ENCODE measurements around the gene IFT27. TPM values are rescaled to one million over a fixed set of nuclear protein-coding genes. Genes with fewer than 3 reads are reported as not detected.

IFT27 gene
- total RNA-seq, 1 donor from 2014 or later: 32.7 TPM

GRCh38 chr22:36728505-36728904 is 47.4 kb downstream of the IFT27 start:
- CTCF ChIA-PET: no interaction called here
- ATAC-seq (ENCODE audit: low read depth) (no peak), DNase-seq (no peak)
- TF ChIP-seq, protein P1, sequence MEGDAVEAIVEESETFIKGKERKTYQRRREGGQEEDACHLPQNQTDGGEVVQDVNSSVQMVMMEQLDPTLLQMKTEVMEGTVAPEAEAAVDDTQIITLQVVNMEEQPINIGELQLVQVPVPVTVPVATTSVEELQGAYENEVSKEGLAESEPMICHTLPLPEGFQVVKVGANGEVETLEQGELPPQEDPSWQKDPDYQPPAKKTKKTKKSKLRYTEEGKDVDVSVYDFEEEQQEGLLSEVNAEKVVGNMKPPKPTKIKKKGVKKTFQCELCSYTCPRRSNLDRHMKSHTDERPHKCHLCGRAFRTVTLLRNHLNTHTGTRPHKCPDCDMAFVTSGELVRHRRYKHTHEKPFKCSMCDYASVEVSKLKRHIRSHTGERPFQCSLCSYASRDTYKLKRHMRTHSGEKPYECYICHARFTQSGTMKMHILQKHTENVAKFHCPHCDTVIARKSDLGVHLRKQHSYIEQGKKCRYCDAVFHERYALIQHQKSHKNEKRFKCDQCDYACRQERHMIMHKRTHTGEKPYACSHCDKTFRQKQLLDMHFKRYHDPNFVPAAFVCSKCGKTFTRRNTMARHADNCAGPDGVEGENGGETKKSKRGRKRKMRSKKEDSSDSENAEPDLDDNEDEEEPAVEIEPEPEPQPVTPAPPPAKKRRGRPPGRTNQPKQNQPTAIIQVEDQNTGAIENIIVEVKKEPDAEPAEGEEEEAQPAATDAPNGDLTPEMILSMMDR (IDR thresholded peaks at IDR 0.05): no peak
- H3K27ac Mint-ChIP-seq: no peak overlapping the region
- peaks cover 40% of the 10 kb centered on the region for H3K27me3 Mint-ChIP-seq
- intact Hi-C loops (cut with micrococcal nuclease): no loop called here
- H3K36me3 Mint-ChIP-seq (ENCODE audit: low read depth): no peaks in the 10 kb centered on the region
- no peaks in the 10 kb centered on the region for H3K4me1 Mint-ChIP-seq
- no peaks in the 10 kb centered on the region for H3K9me3 Mint-ChIP-seq
- POLR2A ChIA-PET: no interaction called here
- H3K4me3 Mint-ChIP-seq: no peak overlapping the region

DNA sequence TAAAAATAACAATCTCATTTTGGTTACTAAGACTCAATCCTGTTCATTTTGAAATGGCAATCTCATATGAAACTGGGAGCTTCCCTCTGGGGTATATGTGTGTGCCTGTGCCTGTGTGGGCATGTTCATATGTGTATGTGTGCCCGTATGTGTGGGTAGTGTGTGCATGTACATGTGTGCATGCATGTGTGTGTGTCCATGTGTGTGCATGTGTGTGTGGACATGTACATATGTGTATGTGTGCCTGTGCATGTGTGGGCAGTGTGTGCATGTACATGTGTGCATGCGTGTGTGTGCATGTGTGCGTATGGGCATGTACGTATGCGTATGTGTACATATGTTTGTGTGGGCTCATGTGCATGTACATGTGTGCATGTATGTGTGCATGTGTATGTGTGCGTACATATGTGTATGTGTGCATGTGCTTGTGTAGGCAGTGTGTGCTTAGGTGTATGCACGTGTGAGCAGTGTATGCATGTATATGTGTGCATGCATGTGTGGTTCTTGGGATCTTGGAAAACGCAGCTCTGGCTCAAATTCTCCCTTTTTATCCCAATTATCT is 47.9 kb downstream of the IFT27 start:
- intact Hi-C loops (cut with micrococcal nuclease): no loop called here
- Mint-ChIP-seq H3K4me3 (no peak overlapping the region), H3K9me3 (no peaks in the 10 kb centered on the region), H3K36me3 (ENCODE audit: low read depth) (no peaks in the 10 kb centered on the region), H3K4me1 (no peaks in the 10 kb centered on the region), H3K27me3 (peaks cover 37% of the 10 kb centered on the region), H3K27ac (no peak overlapping the region)
- POLR2A ChIA-PET: no interaction called here
- no peak for DNase-seq
- CTCF ChIA-PET: no interaction called here
- TF ChIP-seq, protein P1 (IDR thresholded peaks at IDR 0.05): no peak
- ATAC-seq (ENCODE audit: low read depth): no peak

DNA sequence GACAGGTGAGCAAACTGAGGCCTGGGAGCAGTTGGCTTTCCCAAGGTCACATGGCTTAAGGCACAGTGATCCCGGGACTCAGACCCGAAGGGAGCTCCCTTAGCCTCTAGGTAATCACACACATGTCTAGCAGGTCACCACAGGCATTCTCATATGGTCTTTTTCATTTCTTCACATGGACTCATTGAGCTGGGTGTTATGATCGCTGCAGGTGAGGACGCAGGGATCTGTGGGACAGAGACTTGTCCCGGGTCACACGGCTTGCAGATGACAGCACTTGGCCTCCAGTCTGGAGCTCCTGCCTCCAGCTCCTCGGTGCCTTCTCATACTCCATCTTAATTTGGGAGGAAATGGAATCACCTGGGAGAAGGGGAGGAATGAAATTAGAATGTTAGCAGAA is 48.8 kb downstream of the IFT27 start:
- TF ChIP-seq, protein P1 (IDR thresholded peaks at IDR 0.05): no peak
- Mint-ChIP-seq H3K27me3 (peaks cover 34% of the 10 kb centered on the region), H3K4me3 (no peak overlapping the region), H3K4me1 (no peaks in the 10 kb centered on the region), H3K36me3 (ENCODE audit: low read depth) (no peaks in the 10 kb centered on the region), H3K9me3 (no peaks in the 10 kb centered on the region), H3K27ac (no peak overlapping the region)
- DNase-seq: no peak
- intact Hi-C loops (cut with micrococcal nuclease): no loop called here
- ATAC-seq (ENCODE audit: low read depth): no peak
- ChIA-PET CTCF (no interaction called here), POLR2A (no interaction called here)

DNA sequence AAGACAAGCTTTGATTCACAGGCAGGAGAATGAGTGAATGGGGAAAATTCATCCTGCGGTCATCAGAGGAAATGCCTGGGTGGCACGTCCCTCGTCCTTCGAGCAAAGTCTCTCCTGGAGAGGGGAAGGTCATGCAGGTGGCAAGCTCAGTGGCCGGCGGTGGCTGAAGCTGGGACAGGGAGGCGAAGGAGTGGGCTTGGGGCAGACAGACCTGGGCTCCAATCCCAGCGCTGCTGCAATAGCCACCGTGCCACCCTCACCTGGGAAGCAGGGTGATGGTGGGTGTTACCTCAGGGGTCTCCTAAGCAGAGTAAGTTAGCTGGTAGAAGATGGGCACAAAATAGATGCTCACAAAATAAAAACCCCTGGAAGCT is 49.9 kb downstream of the IFT27 start:
- ATAC-seq (ENCODE audit: low read depth) (no peak), DNase-seq (no peak)
- peaks cover 34% of the 10 kb centered on the region for H3K27me3 Mint-ChIP-seq
- H3K4me1 Mint-ChIP-seq: no peaks in the 10 kb centered on the region
- intact Hi-C loops (cut with micrococcal nuclease): no loop called here
- no peaks in the 10 kb centered on the region for H3K9me3 Mint-ChIP-seq
- no peak overlapping the region for H3K4me3 Mint-ChIP-seq
- CTCF ChIA-PET: no interaction called here
- H3K36me3 Mint-ChIP-seq (ENCODE audit: low read depth): no peaks in the 10 kb centered on the region
- H3K27ac Mint-ChIP-seq: no peak overlapping the region
- POLR2A ChIA-PET: no interaction called here
- TF ChIP-seq, protein P1 (IDR thresholded peaks at IDR 0.05): no peak

- intact Hi-C loops (cut with micrococcal nuclease): no loop called here
- H3K27me3 Mint-ChIP-seq: peaks cover 37% of the 10 kb centered on the region
- ATAC-seq (ENCODE audit: low read depth) (no peak), DNase-seq (no peak)
- TF ChIP-seq, protein P1 (IDR thresholded peaks at IDR 0.05): no peak
- ChIA-PET POLR2A (no interaction called here), CTCF (no interaction called here)
- no peaks in the 10 kb centered on the region for H3K4me1 Mint-ChIP-seq
- H3K9me3 Mint-ChIP-seq: no peaks in the 10 kb centered on the region
- no peaks in the 10 kb centered on the region for H3K36me3 Mint-ChIP-seq (ENCODE audit: low read depth)
- no peak overlapping the region for H3K4me3 Mint-ChIP-seq
- H3K27ac Mint-ChIP-seq: no peak overlapping the region
These were observed 50.4 kb downstream of the IFT27 start for GRCh38 chr22:36725366-36726006.

Data from activated B cell treated with CpG ODN at 0.5 μM for 24 hours (primary cell).